GM12873 (cell line): ENCODE measurements around the gene BGN.
A peak's percentile ranks its signal among the peaks of the same experiment; 100 is the strongest.

Experiments used
- TF ChIP-seq, protein P1 (sequence below): IDR thresholded peaks from 2 replicates; pipeline ENCODE4 v1.5.1; 2012; ENCODE audit warnings: low read depth, mild to moderate bottlenecking, moderate library complexity, low read length, control low read depth; ENCODE audit not compliant: insufficient read depth; ENCODE audit errors: missing control alignments

The BGN gene

DNA sequence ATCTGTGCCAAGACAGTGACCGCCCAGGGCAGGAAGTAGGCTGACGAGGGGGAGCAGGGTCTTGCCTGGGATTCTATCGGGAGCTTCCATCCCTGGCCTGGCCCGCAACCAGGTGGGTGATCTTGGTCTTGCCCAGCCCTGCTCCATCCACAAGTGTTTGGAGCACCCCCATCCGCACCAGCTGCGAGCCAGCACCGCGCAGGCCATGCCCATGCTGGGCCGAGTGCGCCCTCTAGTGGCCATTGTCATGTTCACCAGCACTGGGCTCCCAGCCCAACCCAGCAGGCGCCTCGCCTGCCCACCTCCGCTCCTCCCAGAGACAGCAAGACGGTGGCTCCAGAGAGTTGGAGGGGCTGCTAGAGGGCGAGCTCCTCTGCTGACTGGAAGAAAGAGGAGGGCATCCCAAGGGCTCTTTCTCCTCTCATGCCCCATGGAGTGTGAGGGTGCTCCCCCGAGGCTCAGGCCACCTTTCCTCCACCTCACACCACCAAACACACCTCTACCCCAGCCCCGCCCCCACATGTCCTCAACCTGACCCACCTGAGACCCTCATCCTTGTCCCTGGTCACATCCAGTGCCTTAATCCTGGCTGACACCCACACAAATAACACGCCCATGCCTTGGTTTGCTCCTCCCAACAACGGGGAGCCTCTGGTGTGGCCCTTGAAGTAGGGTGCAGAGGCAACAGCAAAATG is 12.9 kb downstream of the BGN start:
- TF ChIP-seq, protein P1, sequence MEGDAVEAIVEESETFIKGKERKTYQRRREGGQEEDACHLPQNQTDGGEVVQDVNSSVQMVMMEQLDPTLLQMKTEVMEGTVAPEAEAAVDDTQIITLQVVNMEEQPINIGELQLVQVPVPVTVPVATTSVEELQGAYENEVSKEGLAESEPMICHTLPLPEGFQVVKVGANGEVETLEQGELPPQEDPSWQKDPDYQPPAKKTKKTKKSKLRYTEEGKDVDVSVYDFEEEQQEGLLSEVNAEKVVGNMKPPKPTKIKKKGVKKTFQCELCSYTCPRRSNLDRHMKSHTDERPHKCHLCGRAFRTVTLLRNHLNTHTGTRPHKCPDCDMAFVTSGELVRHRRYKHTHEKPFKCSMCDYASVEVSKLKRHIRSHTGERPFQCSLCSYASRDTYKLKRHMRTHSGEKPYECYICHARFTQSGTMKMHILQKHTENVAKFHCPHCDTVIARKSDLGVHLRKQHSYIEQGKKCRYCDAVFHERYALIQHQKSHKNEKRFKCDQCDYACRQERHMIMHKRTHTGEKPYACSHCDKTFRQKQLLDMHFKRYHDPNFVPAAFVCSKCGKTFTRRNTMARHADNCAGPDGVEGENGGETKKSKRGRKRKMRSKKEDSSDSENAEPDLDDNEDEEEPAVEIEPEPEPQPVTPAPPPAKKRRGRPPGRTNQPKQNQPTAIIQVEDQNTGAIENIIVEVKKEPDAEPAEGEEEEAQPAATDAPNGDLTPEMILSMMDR = peak; percentile 88

DNA sequence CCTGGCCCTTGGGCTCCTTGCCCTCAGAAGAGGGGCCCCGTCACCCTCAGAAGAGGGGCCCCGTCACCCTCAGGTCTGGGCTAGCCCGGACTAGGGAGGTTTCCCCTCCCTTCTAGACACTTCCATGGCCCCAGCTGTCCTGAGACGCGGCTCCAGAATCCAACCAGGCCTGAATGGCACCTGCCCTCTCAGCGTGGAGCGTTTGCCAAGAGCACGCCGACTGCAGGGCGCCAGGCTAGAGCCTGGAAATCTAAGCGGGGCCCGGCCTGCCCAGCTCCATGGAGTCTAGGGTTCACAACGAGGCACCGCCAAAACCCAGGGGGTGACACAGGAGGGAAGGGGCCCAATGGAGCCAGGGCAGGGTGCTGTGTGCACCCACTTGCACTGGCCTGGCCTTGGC is 14.8 kb downstream of the BGN start:
- TF ChIP-seq, protein P1 = no peak

DNA sequence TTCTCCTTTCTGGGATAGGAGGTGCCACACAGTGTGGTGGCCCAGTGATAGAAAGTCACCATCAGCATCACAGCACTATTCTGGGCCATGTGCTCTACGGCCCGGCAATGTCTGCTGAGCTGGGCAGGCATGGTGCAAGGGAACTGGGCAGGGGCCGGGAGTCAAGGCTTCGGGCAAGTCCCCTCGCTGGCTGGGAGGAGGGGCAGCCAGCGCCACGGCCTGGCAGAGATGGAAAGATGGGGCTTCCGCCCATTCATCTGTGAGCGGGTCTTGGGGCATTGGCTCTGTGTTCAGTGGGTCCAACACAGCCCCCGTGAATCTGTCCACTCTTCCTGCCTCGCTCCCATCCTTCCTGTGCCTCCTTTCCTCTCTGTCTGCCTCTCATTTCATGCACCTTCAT is 15.6 kb downstream of the BGN start:
- TF ChIP-seq, protein P1 = no peak

DNA sequence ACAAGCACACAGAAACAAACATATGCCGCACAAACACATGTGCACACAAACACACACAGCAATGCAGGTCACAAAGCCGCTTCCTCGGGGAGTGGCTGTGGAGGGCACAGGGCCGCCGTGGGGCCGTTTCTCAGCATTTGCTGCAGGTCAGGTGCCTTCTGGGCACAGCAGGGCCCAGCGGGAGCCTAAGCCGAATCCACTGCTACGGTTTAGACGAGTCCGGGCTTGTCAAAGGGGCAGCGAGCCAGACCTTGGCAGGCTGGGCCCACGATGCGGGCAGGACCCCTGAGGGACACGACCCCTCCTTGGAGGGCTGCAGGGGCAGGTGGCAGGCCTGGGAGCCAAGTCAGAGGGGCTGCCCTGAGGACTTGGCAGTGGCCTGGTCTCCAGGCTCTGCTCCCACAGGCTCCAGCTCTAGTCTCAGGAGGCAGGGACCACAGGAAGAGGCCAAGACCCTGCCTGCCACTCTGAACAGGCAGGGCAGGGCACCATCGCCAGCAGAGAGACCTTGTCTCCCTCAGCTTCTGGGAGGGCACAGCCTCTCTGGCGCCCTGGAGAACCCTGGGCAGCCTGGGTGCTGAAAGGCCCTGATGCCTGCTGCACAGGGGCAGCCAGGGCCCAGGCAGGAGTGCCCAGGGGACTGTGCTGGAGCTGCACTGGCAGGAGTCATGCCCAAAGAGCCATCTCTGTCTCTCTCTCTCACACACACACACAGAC is 17.2 kb downstream of the BGN start:
- TF ChIP-seq, protein P1 = no peak

DNA sequence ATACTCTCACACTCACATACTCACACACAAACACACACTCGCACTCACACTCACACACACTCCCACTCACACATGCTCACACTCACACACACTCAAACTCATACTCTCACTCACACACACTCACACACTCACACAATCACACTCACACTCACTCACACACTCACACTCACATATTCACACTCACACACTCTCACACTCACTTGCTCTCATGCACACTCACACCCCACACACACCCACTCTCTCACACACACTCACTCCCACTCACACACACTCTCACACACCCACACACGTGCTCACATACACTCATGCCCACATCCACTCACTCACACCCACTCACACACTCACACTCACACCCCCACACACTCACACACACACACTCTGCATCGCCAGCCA is 17.7 kb downstream of the BGN start:
- TF ChIP-seq, protein P1 = no peak

DNA sequence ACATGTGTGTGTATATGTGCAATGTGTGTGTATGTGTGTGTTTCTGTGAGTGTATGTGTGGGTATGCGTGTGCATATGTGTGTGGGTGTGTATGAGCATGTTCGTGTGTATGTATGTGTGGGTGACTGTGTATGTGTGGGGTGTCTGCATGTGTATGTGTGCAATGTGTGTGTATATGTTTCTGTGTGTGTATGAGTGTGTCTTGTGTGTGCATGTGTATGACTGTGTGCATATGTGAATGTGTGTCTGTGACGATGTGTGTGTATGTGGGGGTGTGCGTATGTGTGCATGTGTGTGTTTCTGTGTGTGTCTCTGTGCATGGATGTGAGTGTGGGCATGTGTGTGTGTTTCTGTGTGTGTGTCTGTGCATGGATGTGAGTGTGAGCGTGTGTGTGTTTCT is 18.5 kb downstream of the BGN start:
- TF ChIP-seq, protein P1 = no peak

DNA sequence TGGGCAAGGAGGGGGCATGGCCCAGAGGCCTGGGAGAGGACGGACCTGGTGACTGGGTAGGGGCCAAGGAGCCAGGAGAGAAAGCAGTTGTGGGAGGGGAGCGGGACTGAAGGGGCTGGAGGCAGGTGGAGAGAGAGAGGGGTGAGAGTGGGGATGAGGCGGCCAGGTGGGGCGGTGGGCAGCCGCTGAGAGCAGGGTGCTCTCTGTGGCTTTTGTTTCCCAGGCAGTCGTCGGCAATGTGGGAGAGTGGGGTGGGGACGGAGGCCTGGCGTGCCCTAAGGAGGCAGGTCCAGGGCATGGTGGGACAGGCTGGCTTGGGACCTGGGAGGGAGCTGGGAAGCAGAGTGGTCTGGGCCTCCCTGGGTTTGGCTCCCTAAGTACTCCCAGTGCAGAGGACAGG is 19.5 kb downstream of the BGN start:
- TF ChIP-seq, protein P1 = no peak
